BLaER1 (cell line): Measurements from ENCODE around the gene FAR2.
A peak's percentile ranks its signal among the peaks of the same experiment; 100 is the strongest.

Experiments used
- H3K27ac ChIP-seq: shearing (Covaris generic); formaldehyde crosslinking; 2 replicates; pipeline ENCODE4 v1.8.1; 2022
- H3K27me3 ChIP-seq: shearing (Covaris generic); formaldehyde crosslinking; 2 replicates; pipeline ENCODE4 v1.8.1; 2022
- H3K36me3 ChIP-seq: shearing (Covaris generic); formaldehyde crosslinking; 2 replicates; pipeline ENCODE4 v1.8.1; 2022
- H3K4me1 ChIP-seq: shearing (Covaris generic); formaldehyde crosslinking; 2 replicates; pipeline ENCODE4 v1.8.1; 2022
- H3K4me2 ChIP-seq: shearing (Covaris generic); formaldehyde crosslinking; 2 replicates; pipeline ENCODE4 v1.8.1; 2022
- H3K4me3 ChIP-seq: shearing (Covaris generic); formaldehyde crosslinking; 2 replicates; pipeline ENCODE4 v1.8.1; 2022
- H3K9ac ChIP-seq: shearing (Covaris generic); formaldehyde crosslinking; 2 replicates; pipeline ENCODE4 v1.8.1; 2022
- H3K9me3 ChIP-seq: shearing (Covaris generic); formaldehyde crosslinking; 2 replicates; pipeline ENCODE4 v1.8.1; 2022
- H4K20me1 ChIP-seq: shearing (Covaris generic); formaldehyde crosslinking; 2 replicates; pipeline ENCODE4 v1.8.1; 2022
- Cebpa-rat ChIP-seq: shearing (Covaris generic); IDR thresholded peaks from 2 replicates; pipeline ENCODE4 v1.8.1; 2022

The FAR2 gene

DNA sequence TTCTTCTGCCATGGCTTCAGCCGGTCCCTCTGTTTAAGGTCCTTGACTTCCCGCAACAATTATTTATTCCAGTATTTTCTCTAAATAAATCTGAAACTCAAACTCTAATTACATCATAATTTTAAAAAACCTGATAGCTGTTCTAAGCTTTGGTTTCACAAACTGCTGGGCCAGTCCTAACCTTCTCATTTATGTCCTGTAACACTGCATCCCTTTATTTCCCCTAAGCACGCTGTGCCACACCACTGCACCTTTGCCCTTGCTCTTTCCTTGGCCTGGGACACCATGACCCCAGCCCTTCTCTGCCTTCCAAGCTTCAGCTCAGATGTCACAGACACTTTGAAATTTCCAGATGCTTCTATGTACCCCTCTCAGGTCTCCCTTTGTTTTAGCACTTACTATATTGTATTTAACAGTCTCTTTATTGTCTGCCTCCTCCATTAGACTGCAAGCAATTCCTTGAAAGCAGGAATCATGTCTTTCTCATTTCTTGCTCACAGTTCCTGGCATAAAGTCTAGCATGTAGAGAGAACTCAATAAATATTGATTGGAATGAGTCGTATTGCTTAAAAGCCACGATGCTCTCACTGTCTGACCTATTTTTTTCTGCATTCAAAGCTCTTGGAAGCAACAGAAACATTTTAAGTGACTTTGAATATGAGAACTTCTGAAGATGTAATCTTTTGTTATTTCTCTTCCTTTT is 120.8 kb downstream of the FAR2 start:
- H3K9me3 ChIP-seq, result no peaks in the 10 kb centered on the region
- peaks cover 20% of the 10 kb centered on the region for H3K36me3 ChIP-seq
- H3K27me3 ChIP-seq, result no peaks in the 10 kb centered on the region
- TF ChIP-seq Cebpa-rat, result no peak
- H4K20me1 ChIP-seq, result no peaks in the 10 kb centered on the region
- no peak overlapping the region for H3K9ac ChIP-seq
- H3K4me2 ChIP-seq, result no peak overlapping the region
- H3K4me3 ChIP-seq, result no peak overlapping the region
- H3K4me1 ChIP-seq, result no peaks in the 10 kb centered on the region
- no peak overlapping the region for H3K27ac ChIP-seq

DNA sequence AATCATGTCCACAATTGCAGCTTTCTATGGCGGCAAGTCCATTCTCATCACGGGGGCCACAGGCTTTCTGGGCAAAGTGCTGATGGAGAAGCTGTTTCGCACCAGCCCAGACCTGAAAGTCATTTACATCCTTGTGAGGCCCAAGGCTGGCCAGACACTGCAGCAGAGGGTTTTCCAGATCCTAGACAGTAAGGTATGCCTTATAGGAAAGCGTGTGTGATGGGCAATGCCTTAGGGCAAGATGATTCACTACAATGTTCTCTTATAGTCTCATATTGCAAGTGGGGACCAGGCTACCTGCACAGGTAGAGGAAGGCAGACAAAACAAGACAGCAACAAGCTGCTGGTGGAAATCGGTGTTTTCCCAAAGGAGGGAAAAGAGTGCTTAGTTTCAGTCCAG is 121.4 kb downstream of the FAR2 start:
- Histone ChIP-seq H3K9me3 (no peaks in the 10 kb centered on the region), H4K20me1 (no peaks in the 10 kb centered on the region), H3K36me3 (peaks cover 20% of the 10 kb centered on the region), H3K4me1 (no peaks in the 10 kb centered on the region), H3K27me3 (no peaks in the 10 kb centered on the region), H3K27ac (no peak overlapping the region), H3K9ac (no peak overlapping the region), H3K4me3 (no peak overlapping the region), H3K4me2 (no peak overlapping the region)
- TF ChIP-seq Cebpa-rat, result no peak

DNA sequence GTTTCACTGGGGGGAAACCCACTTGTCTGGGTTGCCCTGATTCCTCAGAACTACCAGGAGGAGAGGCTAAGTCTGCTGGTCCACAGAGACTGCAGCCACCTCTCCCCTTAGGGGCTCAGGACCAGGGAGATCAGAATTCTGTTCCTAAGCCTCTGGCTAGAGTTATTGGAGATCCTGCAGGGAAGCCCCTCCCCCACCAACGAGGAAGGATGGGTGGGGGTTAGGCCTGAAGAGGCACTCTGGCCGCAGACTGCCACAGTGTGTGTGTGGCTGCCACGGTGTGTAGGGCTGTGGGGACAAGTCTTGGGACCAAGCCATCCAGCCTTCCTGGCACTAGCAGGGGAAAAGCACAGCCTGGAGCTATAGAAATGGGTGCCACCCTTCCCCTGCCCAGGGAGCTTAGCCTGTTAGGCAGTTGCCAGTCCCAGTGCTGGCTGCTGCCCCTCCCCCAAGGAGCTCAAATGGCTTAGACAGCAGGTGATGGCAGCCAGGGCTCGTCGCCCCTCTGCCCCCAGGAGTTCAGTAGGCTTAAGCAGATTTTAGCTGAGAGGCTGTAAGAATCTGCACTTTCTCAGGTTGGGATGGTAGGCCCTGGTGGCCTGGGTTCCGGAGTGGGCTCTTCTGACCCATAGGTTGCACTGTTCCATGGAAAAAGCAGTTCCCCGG is 124.2 kb downstream of the FAR2 start:
- peaks cover 20% of the 10 kb centered on the region for H3K36me3 ChIP-seq

GRCh38 chr12:29275834-29276233 is 126.8 kb downstream of the FAR2 start:
- Histone ChIP-seq H3K27ac (no peak overlapping the region), H3K9ac (no peak overlapping the region), H3K36me3 (peaks cover 13% of the 10 kb centered on the region), H3K4me1 (peaks cover 3% of the 10 kb centered on the region), H4K20me1 (no peaks in the 10 kb centered on the region), H3K27me3 (no peaks in the 10 kb centered on the region), H3K9me3 (no peaks in the 10 kb centered on the region), H3K4me3 (no peak overlapping the region), H3K4me2 (no peak overlapping the region)
- TF ChIP-seq Cebpa-rat, result no peak

More for the DNA sequence above, 124.2 kb downstream of the FAR2 start:
- no peak overlapping the region for H3K4me2 ChIP-seq
- H3K9ac ChIP-seq, result no peak overlapping the region
- no peak for TF ChIP-seq Cebpa-rat
- no peaks in the 10 kb centered on the region for H4K20me1 ChIP-seq
- H3K27me3 ChIP-seq, result no peaks in the 10 kb centered on the region
- H3K9me3 ChIP-seq, result no peaks in the 10 kb centered on the region
- no peak overlapping the region for H3K4me3 ChIP-seq
- no peak overlapping the region for H3K27ac ChIP-seq
- H3K4me1 ChIP-seq, result no peaks in the 10 kb centered on the region

GRCh38 chr12:29277231-29277630 is 128.2 kb downstream of the FAR2 start:
- H3K9ac ChIP-seq, result no peak overlapping the region

DNA sequence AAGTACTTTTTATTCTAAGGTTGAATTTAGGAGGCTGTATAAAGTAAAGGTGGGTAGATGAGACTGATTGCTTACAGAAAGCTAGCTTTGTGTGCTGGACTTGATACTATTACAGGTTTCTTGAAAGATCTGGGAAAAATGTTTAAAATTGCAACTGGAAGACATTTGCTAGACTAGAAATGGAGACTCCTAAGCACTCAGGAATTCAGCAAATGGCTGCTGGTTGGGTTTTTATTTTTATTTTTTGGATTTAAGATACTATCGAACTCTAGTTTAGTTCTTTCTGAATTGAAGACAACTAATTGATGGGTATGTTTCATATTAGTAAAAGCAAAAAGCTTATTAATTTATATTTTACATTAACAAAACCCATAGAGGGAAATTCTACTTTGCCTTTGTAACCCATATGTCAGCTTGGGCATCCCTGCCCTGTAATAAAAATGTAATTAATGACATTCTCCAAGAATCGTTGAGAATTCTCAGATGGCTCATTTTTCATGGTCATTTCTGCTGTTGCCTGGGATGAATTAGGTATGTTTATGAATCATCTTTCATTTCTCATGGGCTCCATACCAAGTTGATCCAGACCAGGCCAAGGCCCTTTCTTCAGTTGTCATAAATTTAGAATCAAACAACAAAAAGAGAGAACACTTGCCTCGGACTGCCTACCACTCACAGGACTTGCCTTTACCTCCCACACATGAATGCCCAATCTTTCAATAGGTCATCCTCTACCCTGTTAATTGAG is 129.8 kb downstream of the FAR2 start:
- no peaks in the 10 kb centered on the region for H4K20me1 ChIP-seq
- no peak overlapping the region for H3K9ac ChIP-seq
- H3K9me3 ChIP-seq, result no peaks in the 10 kb centered on the region
- H3K27me3 ChIP-seq, result no peaks in the 10 kb centered on the region
- peaks cover 26% of the 10 kb centered on the region for H3K4me1 ChIP-seq
- H3K27ac ChIP-seq, result no peak overlapping the region
- TF ChIP-seq Cebpa-rat, result no peak
- no peak overlapping the region for H3K4me2 ChIP-seq
- no peak overlapping the region for H3K4me3 ChIP-seq
- 0 out of 2 replicates have a peak, but pooled peaks cover under 1% of the 10 kb centered on the region for H3K36me3 ChIP-seq

More at GRCh38 chr12:29277231-29277630, 128.2 kb downstream of the FAR2 start:
- no peak overlapping the region for H3K4me3 ChIP-seq
- H3K4me1 ChIP-seq, result peaks cover 17% of the 10 kb centered on the region
- peaks cover 13% of the 10 kb centered on the region for H3K36me3 ChIP-seq
- H3K27me3 ChIP-seq, result no peaks in the 10 kb centered on the region
- H3K4me2 ChIP-seq, result no peak overlapping the region
- no peak overlapping the region for H3K27ac ChIP-seq
- no peaks in the 10 kb centered on the region for H4K20me1 ChIP-seq
- no peaks in the 10 kb centered on the region for H3K9me3 ChIP-seq
- no peak for TF ChIP-seq Cebpa-rat

- Histone ChIP-seq H3K4me2 (peak overlapping the region; percentile 53), H3K4me3 (no peak overlapping the region), H3K4me1 (peaks cover 31% of the 10 kb centered on the region), H3K36me3 (no peaks in the 10 kb centered on the region), H3K9ac (no peak overlapping the region), H3K9me3 (no peaks in the 10 kb centered on the region), H3K27me3 (no peaks in the 10 kb centered on the region), H3K27ac (peak overlapping the region; percentile 47), H4K20me1 (no peaks in the 10 kb centered on the region)
- TF ChIP-seq Cebpa-rat, result no peak
These were observed 132.4 kb downstream of the FAR2 start for GRCh38 chr12:29281371-29282005.

DNA sequence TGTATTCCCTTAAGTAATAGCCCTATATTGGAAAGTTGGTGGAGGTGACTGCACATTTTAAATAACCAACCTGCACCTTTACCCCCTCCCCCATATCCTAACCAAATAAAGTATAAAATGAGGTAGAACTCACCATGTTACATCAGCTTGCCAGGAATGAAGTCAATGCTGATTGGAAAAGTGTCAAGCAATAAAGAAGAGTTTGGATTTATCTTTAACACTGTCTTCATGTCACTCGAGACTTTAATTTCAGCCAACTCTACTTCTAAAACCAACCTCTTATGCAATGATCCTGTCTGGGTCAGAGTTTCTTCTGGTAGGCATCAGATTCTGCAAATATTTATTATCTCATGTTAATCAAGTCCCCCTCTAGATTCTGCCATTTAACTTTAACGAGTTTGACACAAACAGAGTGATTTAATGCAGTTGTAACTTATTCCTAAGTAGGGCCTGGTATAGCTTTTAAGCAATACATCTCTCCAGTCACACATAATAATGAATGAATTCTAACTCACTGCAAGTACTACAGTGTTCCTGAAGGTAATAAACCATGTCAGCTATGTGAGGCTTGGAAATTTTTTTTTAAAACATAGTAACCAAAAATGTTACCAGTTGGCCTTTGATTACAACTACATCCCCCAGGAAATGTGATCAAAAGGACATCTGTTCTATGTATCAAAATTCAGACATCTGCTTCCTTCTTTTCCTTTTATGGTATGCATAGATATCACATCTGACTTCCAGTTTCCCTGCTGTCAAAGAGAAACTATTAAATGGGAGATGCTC is 133.1 kb downstream of the FAR2 start:
- Histone ChIP-seq H4K20me1 (no peaks in the 10 kb centered on the region), H3K4me2 (peak overlapping the region; percentile 53), H3K9me3 (no peaks in the 10 kb centered on the region)

More for the DNA sequence above, 133.1 kb downstream of the FAR2 start:
- no peak for TF ChIP-seq Cebpa-rat
- H3K27me3 ChIP-seq, result no peaks in the 10 kb centered on the region
- peak overlapping the region; percentile 65 for H3K27ac ChIP-seq
- H3K4me1 ChIP-seq, result peaks cover 33% of the 10 kb centered on the region
- no peak overlapping the region for H3K9ac ChIP-seq
- no peaks in the 10 kb centered on the region for H3K36me3 ChIP-seq
- H3K4me3 ChIP-seq, result no peak overlapping the region
